ENCODE data around the gene CLASP2. TPM values are rescaled to one million over a fixed set of nuclear protein-coding genes. Genes with fewer than 3 reads are reported as not detected.

The CLASP2 gene
- total and polyA plus RNA-seq, 2 donors = 18.8 to 35.1 TPM

GRCh38 chr3:33711100-33711499 is 7.0 kb downstream of the CLASP2 start:
- H3K4me1 ChIP-seq (ENCODE audit: control insufficient read depth in 2 of 2, insufficient read depth in 2 of 2, low read length in 2 of 2) = peaks cover 0 to under 1% of the 10 kb centered on the region in 2 donors
- H3K36me3 ChIP-seq (ENCODE audit: control insufficient read depth in 2 of 2, insufficient read depth in 2 of 2, low read length in 1 of 2) = no peaks in the 10 kb centered on the region
- H3K4me3 ChIP-seq (ENCODE audit: low read length in 2 of 2) = no peak overlapping the region
- no peak overlapping the region for H3K27ac ChIP-seq (ENCODE audit: low read depth in 1 of 2, low read length in 1 of 2)
- DNase-seq (ENCODE audit: low read depth in 6 of 9, low spot score in 9 of 9) = no peak
- over 99% methylated on average over 3 of the region's 3 CpGs for WGBS
- no peaks in the 10 kb centered on the region for H3K9me3 ChIP-seq (ENCODE audit: control insufficient read depth in 2 of 2, insufficient read depth in 1 of 2, low read length in 1 of 2)
- H3K27me3 ChIP-seq (ENCODE audit: control insufficient read depth in 2 of 2, insufficient read depth in 1 of 2, low read length in 1 of 2) = no peaks in the 10 kb centered on the region

- no peak overlapping the region for H3K27ac ChIP-seq (ENCODE audit: low read depth in 1 of 2, low read length in 1 of 2)
- no peak overlapping the region for H3K4me3 ChIP-seq (ENCODE audit: low read length in 2 of 2)
- no peak for DNase-seq (ENCODE audit: low read depth in 6 of 9, low spot score in 9 of 9)
- no peaks in the 10 kb centered on the region for H3K4me1 ChIP-seq (ENCODE audit: control insufficient read depth in 2 of 2, insufficient read depth in 2 of 2, low read length in 2 of 2)
- H3K9me3 ChIP-seq (ENCODE audit: control insufficient read depth in 2 of 2, insufficient read depth in 1 of 2, low read length in 1 of 2) = peaks cover 0 to 12% of the 10 kb centered on the region in 2 donors
- WGBS = 98% methylated on average over 6 of the region's 6 CpGs
- H3K27me3 ChIP-seq (ENCODE audit: control insufficient read depth in 2 of 2, insufficient read depth in 1 of 2, low read length in 1 of 2) = no peaks in the 10 kb centered on the region
- no peaks in the 10 kb centered on the region for H3K36me3 ChIP-seq (ENCODE audit: control insufficient read depth in 2 of 2, insufficient read depth in 2 of 2, low read length in 1 of 2)
Measured at GRCh38 chr3:33706056-33706455, 12.0 kb downstream of the CLASP2 start.

DNA sequence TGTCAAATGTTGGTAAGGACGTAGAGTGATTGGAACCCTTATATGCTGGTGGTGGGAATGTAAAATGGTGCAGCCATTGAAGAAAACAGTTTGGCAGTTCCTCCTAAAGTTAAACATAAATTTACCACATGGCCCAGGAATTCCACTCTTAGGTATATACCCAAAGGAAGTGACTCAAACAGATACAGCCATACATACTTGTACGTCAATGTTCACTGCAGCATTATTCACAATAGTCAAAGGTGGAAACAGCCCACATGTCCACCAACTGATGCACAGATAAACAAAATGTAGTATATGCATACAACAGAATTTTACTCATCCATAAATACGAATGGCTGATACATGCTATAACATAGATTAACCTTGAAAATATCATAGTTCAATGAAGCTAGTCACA is 13.2 kb downstream of the CLASP2 start:
- H3K27ac ChIP-seq (ENCODE audit: low read depth in 1 of 2, low read length in 1 of 2) = no peak overlapping the region
- 97% methylated on average over 3 of the region's 3 CpGs for WGBS
- no peak for DNase-seq (ENCODE audit: low read depth in 6 of 9, low spot score in 9 of 9)
- H3K9me3 ChIP-seq (ENCODE audit: control insufficient read depth in 2 of 2, insufficient read depth in 1 of 2, low read length in 1 of 2) = peaks cover 0 to 17% of the 10 kb centered on the region in 2 donors
- H3K36me3 ChIP-seq (ENCODE audit: control insufficient read depth in 2 of 2, insufficient read depth in 2 of 2, low read length in 1 of 2) = no peaks in the 10 kb centered on the region
- H3K27me3 ChIP-seq (ENCODE audit: control insufficient read depth in 2 of 2, insufficient read depth in 1 of 2, low read length in 1 of 2) = no peaks in the 10 kb centered on the region
- no peaks in the 10 kb centered on the region for H3K4me1 ChIP-seq (ENCODE audit: control insufficient read depth in 2 of 2, insufficient read depth in 2 of 2, low read length in 2 of 2)
- no peak overlapping the region for H3K4me3 ChIP-seq (ENCODE audit: low read length in 2 of 2)

DNA sequence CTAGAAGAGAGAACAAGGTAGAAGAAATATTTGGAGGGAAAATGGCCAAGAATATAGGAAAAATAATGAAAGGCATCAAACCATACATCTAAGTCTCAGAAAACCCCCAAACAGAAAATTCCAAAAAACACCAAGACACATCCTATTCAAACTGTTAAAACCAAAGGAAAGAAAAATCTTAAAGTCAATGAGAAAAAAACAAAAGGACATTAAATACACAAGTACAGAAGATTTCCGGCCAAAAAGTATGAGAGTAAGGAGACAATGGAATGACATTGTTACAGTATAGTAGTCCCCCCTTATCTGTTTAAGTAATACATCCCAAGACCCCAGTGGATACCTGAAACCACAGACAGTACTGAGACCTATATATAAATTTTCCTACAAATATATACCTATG is 18.8 kb downstream of the CLASP2 start:
- WGBS = 100% methylated on average over 1 of the region's 1 CpG
- H3K36me3 ChIP-seq (ENCODE audit: control insufficient read depth in 2 of 2, insufficient read depth in 2 of 2, low read length in 1 of 2) = no peaks in the 10 kb centered on the region
- no peak overlapping the region for H3K4me3 ChIP-seq (ENCODE audit: low read length in 2 of 2)
- H3K27me3 ChIP-seq (ENCODE audit: control insufficient read depth in 2 of 2, insufficient read depth in 1 of 2, low read length in 1 of 2) = no peaks in the 10 kb centered on the region
- no peak overlapping the region for H3K27ac ChIP-seq (ENCODE audit: low read depth in 1 of 2, low read length in 1 of 2)
- DNase-seq (ENCODE audit: low read depth in 6 of 9, low spot score in 9 of 9) = no peak
- no peaks in the 10 kb centered on the region for H3K4me1 ChIP-seq (ENCODE audit: control insufficient read depth in 2 of 2, insufficient read depth in 2 of 2, low read length in 2 of 2)
- peaks cover 0 to 15% of the 10 kb centered on the region in 2 donors for H3K9me3 ChIP-seq (ENCODE audit: control insufficient read depth in 2 of 2, insufficient read depth in 1 of 2, low read length in 1 of 2)

DNA sequence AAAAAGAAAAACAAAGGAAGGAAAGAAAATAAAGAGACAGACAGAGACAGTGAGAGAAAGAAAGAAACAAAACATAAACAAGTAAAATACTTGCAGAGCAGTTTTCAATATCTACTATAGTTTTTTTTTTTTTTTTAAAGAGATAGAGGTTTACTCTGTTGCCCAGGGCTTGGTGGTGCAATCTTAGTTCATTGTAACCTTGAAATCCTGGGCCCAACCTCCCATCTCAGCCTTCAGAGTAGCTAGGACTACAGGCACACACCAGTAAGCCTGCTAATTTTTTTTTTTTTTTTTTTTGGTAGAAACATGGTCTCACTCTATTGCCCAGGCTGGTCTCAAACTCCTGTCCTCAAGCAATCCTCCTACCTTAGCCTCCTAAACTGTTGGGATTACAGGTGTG is 23.1 kb downstream of the CLASP2 start:
- H3K36me3 ChIP-seq (ENCODE audit: control insufficient read depth in 2 of 2, insufficient read depth in 2 of 2, low read length in 1 of 2) = no peaks in the 10 kb centered on the region
- H3K4me1 ChIP-seq (ENCODE audit: control insufficient read depth in 2 of 2, insufficient read depth in 2 of 2, low read length in 2 of 2) = no peaks in the 10 kb centered on the region
- no peaks in the 10 kb centered on the region for H3K27me3 ChIP-seq (ENCODE audit: control insufficient read depth in 2 of 2, insufficient read depth in 1 of 2, low read length in 1 of 2)
- peaks cover 0 to under 1% of the 10 kb centered on the region in 2 donors for H3K9me3 ChIP-seq (ENCODE audit: control insufficient read depth in 2 of 2, insufficient read depth in 1 of 2, low read length in 1 of 2)
- DNase-seq (ENCODE audit: low read depth in 6 of 9, low spot score in 9 of 9) = no peak
- H3K4me3 ChIP-seq (ENCODE audit: low read length in 2 of 2) = no peak overlapping the region
- no peak overlapping the region for H3K27ac ChIP-seq (ENCODE audit: low read depth in 1 of 2, low read length in 1 of 2)

GRCh38 chr3:33690341-33690740 is 27.7 kb downstream of the CLASP2 start:
- Histone ChIP-seq H3K4me3 (ENCODE audit: low read length in 2 of 2) (no peak overlapping the region), H3K27ac (ENCODE audit: low read depth in 1 of 2, low read length in 1 of 2) (no peak overlapping the region), H3K36me3 (ENCODE audit: control insufficient read depth in 2 of 2, insufficient read depth in 2 of 2, low read length in 1 of 2) (no peaks in the 10 kb centered on the region), H3K4me1 (ENCODE audit: control insufficient read depth in 2 of 2, insufficient read depth in 2 of 2, low read length in 2 of 2) (no peaks in the 10 kb centered on the region), H3K27me3 (ENCODE audit: control insufficient read depth in 2 of 2, insufficient read depth in 1 of 2, low read length in 1 of 2) (no peaks in the 10 kb centered on the region), H3K9me3 (ENCODE audit: control insufficient read depth in 2 of 2, insufficient read depth in 1 of 2, low read length in 1 of 2) (no peaks in the 10 kb centered on the region)
- WGBS = 98% methylated on average over 2 of the region's 2 CpGs
- DNase-seq (ENCODE audit: low read depth in 6 of 9, low spot score in 9 of 9) = no peak

GRCh38 chr3:33687406-33688010 is 30.5 kb downstream of the CLASP2 start:
- H3K4me3 ChIP-seq (ENCODE audit: low read length in 2 of 2) = no peak overlapping the region
- 97% methylated on average over 1 of the region's 1 CpG for WGBS
- H3K4me1 ChIP-seq (ENCODE audit: control insufficient read depth in 2 of 2, insufficient read depth in 2 of 2, low read length in 2 of 2) = no peaks in the 10 kb centered on the region
- no peaks in the 10 kb centered on the region for H3K27me3 ChIP-seq (ENCODE audit: control insufficient read depth in 2 of 2, insufficient read depth in 1 of 2, low read length in 1 of 2)
- no peaks in the 10 kb centered on the region for H3K9me3 ChIP-seq (ENCODE audit: control insufficient read depth in 2 of 2, insufficient read depth in 1 of 2, low read length in 1 of 2)
- DNase-seq (ENCODE audit: low read depth in 6 of 9, low spot score in 9 of 9) = no peak
- peaks cover 0 to 3% of the 10 kb centered on the region in 2 donors for H3K36me3 ChIP-seq (ENCODE audit: control insufficient read depth in 2 of 2, insufficient read depth in 2 of 2, low read length in 1 of 2)
- H3K27ac ChIP-seq (ENCODE audit: low read depth in 1 of 2, low read length in 1 of 2) = no peak overlapping the region

DNA sequence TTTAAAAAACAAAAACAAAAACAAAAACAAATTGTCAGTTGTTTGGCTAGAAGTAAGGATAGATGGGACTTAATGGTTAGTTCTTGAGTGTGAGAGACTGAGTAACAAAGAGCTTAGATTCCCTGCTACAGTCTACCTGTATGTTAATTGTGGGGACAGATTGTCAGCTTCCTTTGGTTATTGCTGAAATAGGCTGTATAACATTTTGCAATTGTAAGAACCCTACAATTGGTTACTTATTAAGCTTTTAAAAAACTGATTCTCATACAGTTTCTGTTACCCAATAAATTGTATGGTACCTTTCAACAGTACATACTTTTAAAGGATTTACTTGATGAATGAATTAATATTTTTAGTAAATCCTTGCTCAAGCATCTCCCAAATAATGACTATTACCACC is 35.3 kb downstream of the CLASP2 start:
- Histone ChIP-seq H3K36me3 (ENCODE audit: control insufficient read depth in 2 of 2, insufficient read depth in 2 of 2, low read length in 1 of 2) (peaks cover 0 to 5% of the 10 kb centered on the region in 2 donors), H3K9me3 (ENCODE audit: control insufficient read depth in 2 of 2, insufficient read depth in 1 of 2, low read length in 1 of 2) (no peaks in the 10 kb centered on the region), H3K27ac (ENCODE audit: low read depth in 1 of 2, low read length in 1 of 2) (no peak overlapping the region), H3K4me1 (ENCODE audit: control insufficient read depth in 2 of 2, insufficient read depth in 2 of 2, low read length in 2 of 2) (no peaks in the 10 kb centered on the region), H3K4me3 (ENCODE audit: low read length in 2 of 2) (no peak overlapping the region), H3K27me3 (ENCODE audit: control insufficient read depth in 2 of 2, insufficient read depth in 1 of 2, low read length in 1 of 2) (no peaks in the 10 kb centered on the region)
- DNase-seq (ENCODE audit: low read depth in 6 of 9, low spot score in 9 of 9) = no peak

GRCh38 chr3:33681667-33682066 is 36.4 kb downstream of the CLASP2 start:
- H3K27ac ChIP-seq (ENCODE audit: low read depth in 1 of 2, low read length in 1 of 2) = no peak overlapping the region
- no peaks in the 10 kb centered on the region for H3K9me3 ChIP-seq (ENCODE audit: control insufficient read depth in 2 of 2, insufficient read depth in 1 of 2, low read length in 1 of 2)
- no peak overlapping the region for H3K4me3 ChIP-seq (ENCODE audit: low read length in 2 of 2)
- DNase-seq (ENCODE audit: low read depth in 6 of 9, low spot score in 9 of 9) = no peak
- no peaks in the 10 kb centered on the region for H3K4me1 ChIP-seq (ENCODE audit: control insufficient read depth in 2 of 2, insufficient read depth in 2 of 2, low read length in 2 of 2)
- WGBS = 93% methylated on average over 1 of the region's 1 CpG
- H3K36me3 ChIP-seq (ENCODE audit: control insufficient read depth in 2 of 2, insufficient read depth in 2 of 2, low read length in 1 of 2) = peaks cover 0 to 5% of the 10 kb centered on the region in 2 donors
- H3K27me3 ChIP-seq (ENCODE audit: control insufficient read depth in 2 of 2, insufficient read depth in 1 of 2, low read length in 1 of 2) = no peaks in the 10 kb centered on the region

- WGBS = 97% methylated on average over 1 of the region's 1 CpG
- no peaks in the 10 kb centered on the region for H3K9me3 ChIP-seq (ENCODE audit: control insufficient read depth in 2 of 2, insufficient read depth in 1 of 2, low read length in 1 of 2)
- no peaks in the 10 kb centered on the region for H3K4me1 ChIP-seq (ENCODE audit: control insufficient read depth in 2 of 2, insufficient read depth in 2 of 2, low read length in 2 of 2)
- no peak for DNase-seq (ENCODE audit: low read depth in 6 of 9, low spot score in 9 of 9)
- H3K4me3 ChIP-seq (ENCODE audit: low read length in 2 of 2) = no peak overlapping the region
- H3K27ac ChIP-seq (ENCODE audit: low read depth in 1 of 2, low read length in 1 of 2) = no peak overlapping the region
- peaks cover 0 to 2% of the 10 kb centered on the region in 2 donors for H3K36me3 ChIP-seq (ENCODE audit: control insufficient read depth in 2 of 2, insufficient read depth in 2 of 2, low read length in 1 of 2)
- no peaks in the 10 kb centered on the region for H3K27me3 ChIP-seq (ENCODE audit: control insufficient read depth in 2 of 2, insufficient read depth in 1 of 2, low read length in 1 of 2)
Measured at GRCh38 chr3:33678073-33678472, 40.0 kb downstream of the CLASP2 start.

Measured in thymus (tissue), 11 donors.